B cell (primary cell): Measurements from ENCODE around the gene CABP2. TPM values are rescaled to one million over a fixed set of nuclear protein-coding genes. Genes with fewer than 3 reads are reported as not detected.
"Not testable (repeated sequence)": the region's sequence is repeated elsewhere in the genome, so short reads cannot be mapped to it uniquely, and the experiment has no call there.

Experiments
- ATAC-seq: fragments of 200-7000 bp; cut with Tn5 transposase; one replicate; pipeline ENCODE4 v1.10.0; 2021; ENCODE audit warnings: low read depth, mild to moderate bottlenecking, moderate number of reproducible peaks, moderate library complexity
- CTCF ChIA-PET: fragments of 350-600 bp; sonication (Branson Sonifier 250); formaldehyde crosslinking; loops from one replicate; lab custom pipeline; 2021; ENCODE audit warnings: antibody characterized with exemption, inconsistent platforms; lab: Charles Lee
- POLR2A ChIA-PET: fragments of 350-600 bp; sonication (Branson Sonifier 250); formaldehyde crosslinking; loops from one replicate; lab custom pipeline; 2021; ENCODE audit warnings: antibody characterized with exemption; lab: Charles Lee
- DNase-seq: peaks from one replicate; pipeline ENCODE4 v3.0.0; 2013
- H2AFZ ChIP-seq: 2 replicates; pipeline ENCODE4 v1.6.1; 2012; ENCODE audit warnings: mild to moderate bottlenecking, low read depth, low read length; ENCODE audit not compliant: insufficient read depth, poor library complexity, severe bottlenecking
- H3K27ac ChIP-seq, 2 donors: 1 replicate in 1 of 2; 2 replicates in 1 of 2; pipeline ENCODE4 v1.5.1; 2012 to 2013; ENCODE audit warnings: low read length in 2 of 2, mild to moderate bottlenecking in 2 of 2, moderate library complexity in 1 of 2
- H3K27me3 ChIP-seq, 4 experiments: fragments of 200-600 bp in 1 of 4; sonication (generic) in 1 of 4; replicated peaks in 1 of 4; 1 replicate in 2 of 4; 2 replicates in 2 of 4; pipeline versions ENCODE4 v1.6.1 to v1.7.0; 2013 to 2016; ENCODE audit warnings: low read length in 3 of 4, mild to moderate bottlenecking in 2 of 4, mixed read lengths in 1 of 4, moderate library complexity in 1 of 4; ENCODE audit not compliant: insufficient read depth in 4 of 4, control insufficient read depth in 3 of 4; ENCODE audit errors: control extremely low read depth in 1 of 4
- H3K36me3 ChIP-seq, 2 experiments: replicated peaks in 1 of 2; 1 replicate in 1 of 2; 2 replicates in 1 of 2; pipeline versions ENCODE4 v1.6.1 to v1.7.1; 2013; ENCODE audit warnings: low read length in 1 of 2; ENCODE audit not compliant: insufficient read depth in 2 of 2, control insufficient read depth in 1 of 2; ENCODE audit errors: control extremely low read depth in 1 of 2, extremely low read depth in 1 of 2
- H3K4me1 ChIP-seq, 2 donors: fragments of 200-600 bp in 1 of 2; sonication (generic) in 1 of 2; 1 replicate in 1 of 2; 2 replicates in 1 of 2; pipeline versions ENCODE4 v1.5.1 to v1.6.1; 2013 to 2017; ENCODE audit warnings: low read length in 2 of 2; ENCODE audit not compliant: control insufficient read depth in 2 of 2, insufficient read depth in 2 of 2
- H3K4me2 ChIP-seq: replicated peaks from 2 replicates; pipeline ENCODE3; 2012; ENCODE audit warnings: mild to moderate bottlenecking, low read depth, low read length; ENCODE audit not compliant: poor library complexity, severe bottlenecking
- H3K4me3 ChIP-seq, 5 experiments: fragments of 200-600 bp in 1 of 5; sonication (generic) in 1 of 5; 1 replicate in 3 of 5; 2 replicates in 2 of 5; pipeline versions ENCODE4 v1.5.1 to v1.7.0; 2011 to 2016; ENCODE audit warnings: low read length in 4 of 5, mild to moderate bottlenecking in 4 of 5, low read depth in 2 of 5, control low read depth in 1 of 5, moderate library complexity in 1 of 5; ENCODE audit not compliant: insufficient read depth in 1 of 5; ENCODE audit errors: control extremely low read depth in 1 of 5, extremely low read depth in 1 of 5
- H3K79me2 ChIP-seq: fragments of 200-600 bp; sonication (generic); one replicate; pipeline ENCODE4 v1.6.0; 2016; ENCODE audit warnings: low read length; ENCODE audit not compliant: control insufficient read depth, insufficient read depth
- H3K9ac ChIP-seq: fragments of 200-600 bp; sonication (generic); 2 replicates; pipeline ENCODE4 v1.6.1; 2017; ENCODE audit warnings: mild to moderate bottlenecking, low read length, moderate library complexity
- H3K9me3 ChIP-seq, 3 donors: one replicate each; pipeline versions ENCODE4 v1.6.1 to v1.7.1; 2013; ENCODE audit warnings: low read length in 2 of 3; ENCODE audit not compliant: control insufficient read depth in 2 of 3, insufficient read depth in 1 of 3; ENCODE audit errors: control extremely low read depth in 1 of 3
- H4K20me1 ChIP-seq: 2 replicates; pipeline ENCODE4 v1.6.0; 2012; ENCODE audit warnings: mild to moderate bottlenecking, low read length; ENCODE audit not compliant: insufficient read depth, control insufficient read depth, poor library complexity, severe bottlenecking
- H3K27ac Mint-ChIP-seq: one replicate; pipeline ENCODE4 v1.8.0; 2021; ENCODE audit warnings: mixed read lengths
- H3K27me3 Mint-ChIP-seq: one replicate; pipeline ENCODE4 v1.8.0; 2021; ENCODE audit warnings: mixed read lengths
- H3K4me1 Mint-ChIP-seq: one replicate; pipeline ENCODE4 v1.8.0; 2021; ENCODE audit warnings: mixed read lengths
- H3K4me3 Mint-ChIP-seq: one replicate; pipeline ENCODE4 v1.8.0; 2021; ENCODE audit warnings: mixed read lengths
- H3K9me3 Mint-ChIP-seq: one replicate; pipeline ENCODE4 v1.8.0; 2022; ENCODE audit warnings: mixed read lengths; ENCODE audit not compliant: insufficient read depth
- EZH2 ChIP-seq: IDR thresholded peaks from 2 replicates; pipeline ENCODE4 v1.6.1; 2012; ENCODE audit warnings: borderline replicate concordance, low read depth, mild to moderate bottlenecking, moderate library complexity, low read length; ENCODE audit not compliant: insufficient read depth, poor library complexity, severe bottlenecking
- WGBS: methylation state at CpG from one replicate; pipeline ENCODE4 v1.1.5; 2013; ENCODE audit warnings: missing lambda C conversion rate; ENCODE audit not compliant: insufficient coverage; 5-methylcytosine and 5-hydroxymethylcytosine counted together
- intact Hi-C: fragments of 100-400 bp; cut with micrococcal nuclease; formaldehyde crosslinking; loops from one replicate; pipeline ENCODE4 v1.10.0; 2022
- polyA plus RNA-seq: library from polyadenylated mRNA; depleted of rRNA; stranded (reverse); fragments of >200 nt; gene quantifications from 2 replicates; pipeline ENCODE4 v1.2.3, GENCODE V29; 2012
- total RNA-seq, 2 donors: library from RNA; stranded (reverse); fragments of 120-200 nt in 1 of 2; gene quantifications; 1 replicate in 1 of 2; 2 replicates in 1 of 2; pipeline versions ENCODE4 v1.2.3 to v1.2.4, GENCODE V29; 2013 to 2022
- TF ChIP-seq, protein P1 (sequence below): fragments of 200-600 bp; IDR thresholded peaks from one replicate; pipeline ENCODE4 v1.8.0; 2022; ENCODE audit warnings: antibody characterized with exemption, mild to moderate bottlenecking

Gene CABP2
- total and polyA plus RNA-seq, 2 donors (not counting 1 experiment from before 2014, with no cell fraction given), result not detected

- no peak for ATAC-seq
- Histone ChIP-seq H3K9ac (no peak overlapping the region), H3K36me3 (peaks cover 0 to 51% of the 10 kb centered on the region in 2 experiments), H3K79me2 (peaks cover 64% of the 10 kb centered on the region), H3K4me3 (peak overlapping the region in 1 of 5 experiments; percentile 4), H3K4me2 (peak overlapping the region; percentile 89), H2AFZ (no peak overlapping the region), H3K9me3 (no peaks in the 10 kb centered on the region), H3K27ac (peak overlapping the region; percentile 42 to 65), H3K4me1 (peaks cover 38 to 58% of the 10 kb centered on the region in 2 donors), H4K20me1 (peaks cover 69% of the 10 kb centered on the region), H3K27me3 (no peaks in the 10 kb centered on the region)
- peak overlapping the region; percentile 76 for H3K4me3 Mint-ChIP-seq
- TF ChIP-seq, protein P1, sequence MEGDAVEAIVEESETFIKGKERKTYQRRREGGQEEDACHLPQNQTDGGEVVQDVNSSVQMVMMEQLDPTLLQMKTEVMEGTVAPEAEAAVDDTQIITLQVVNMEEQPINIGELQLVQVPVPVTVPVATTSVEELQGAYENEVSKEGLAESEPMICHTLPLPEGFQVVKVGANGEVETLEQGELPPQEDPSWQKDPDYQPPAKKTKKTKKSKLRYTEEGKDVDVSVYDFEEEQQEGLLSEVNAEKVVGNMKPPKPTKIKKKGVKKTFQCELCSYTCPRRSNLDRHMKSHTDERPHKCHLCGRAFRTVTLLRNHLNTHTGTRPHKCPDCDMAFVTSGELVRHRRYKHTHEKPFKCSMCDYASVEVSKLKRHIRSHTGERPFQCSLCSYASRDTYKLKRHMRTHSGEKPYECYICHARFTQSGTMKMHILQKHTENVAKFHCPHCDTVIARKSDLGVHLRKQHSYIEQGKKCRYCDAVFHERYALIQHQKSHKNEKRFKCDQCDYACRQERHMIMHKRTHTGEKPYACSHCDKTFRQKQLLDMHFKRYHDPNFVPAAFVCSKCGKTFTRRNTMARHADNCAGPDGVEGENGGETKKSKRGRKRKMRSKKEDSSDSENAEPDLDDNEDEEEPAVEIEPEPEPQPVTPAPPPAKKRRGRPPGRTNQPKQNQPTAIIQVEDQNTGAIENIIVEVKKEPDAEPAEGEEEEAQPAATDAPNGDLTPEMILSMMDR, result no peak
- TF ChIP-seq EZH2, result no peak
- no peaks in the 10 kb centered on the region for H3K9me3 Mint-ChIP-seq
- 59% methylated on average over 16 of the region's 20 CpGs for WGBS
- H3K27me3 Mint-ChIP-seq, result no peaks in the 10 kb centered on the region
- POLR2A ChIA-PET, result interaction anchor here (0.6 to 4.9 kb wide), 11 partner anchors 18 to 113 kb away, joined by 3 to 53 read pairs (median 4); partner anchors contain the start of genes CLCF1, PITPNM1, PTPRCAP and RAD9A
- peak; percentile 70 for DNase-seq
- peaks cover 58% of the 10 kb centered on the region for H3K4me1 Mint-ChIP-seq
- CTCF ChIA-PET, result interaction anchor here (0.6 to 2.1 kb wide), 5 partner anchors 19 to 134 kb away, joined by 3 to 7 read pairs (median 4); partner anchors contain the start of genes POLD4, PPP1CA and PTPRCAP
- intact Hi-C loops, result no loop called here
- peak overlapping the region; percentile 92 for H3K27ac Mint-ChIP-seq
Measured at GRCh38 chr11:67486481-67487195, 36.6 kb downstream of the CABP2 start.

GRCh38 chr11:67485873-67486361 lies 37.3 kb downstream of the CABP2 start:
- H3K9me3 ChIP-seq, ATAC-seq, H2AFZ ChIP-seq, intact Hi-C loops, H3K9ac ChIP-seq, H3K27me3 Mint-ChIP-seq, H3K9me3 Mint-ChIP-seq, H3K27me3 ChIP-seq: not testable (repeated sequence)
- DNase-seq, result peak; percentile 65
- ChIA-PET POLR2A (interaction anchor here (0.7 to 4.9 kb wide), 11 partner anchors 17 to 124 kb away, joined by 3 to 53 read pairs (median 6); partner anchors contain the start of genes PITPNM1, PTPRCAP, RAD9A and TMEM134), CTCF (interaction anchor here (0.6 to 4.0 kb wide), 6 partner anchors 18 to 133 kb away, joined by 3 to 19 read pairs (median 6); partner anchors contain the start of genes PITPNM1, POLD4, PPP1CA and PTPRCAP)
- H3K4me1 ChIP-seq, result peaks cover 38 to 58% of the 10 kb centered on the region in 2 donors
- peak overlapping the region; percentile 89 for H3K4me2 ChIP-seq
- peak overlapping the region; percentile 42 to 65 for H3K27ac ChIP-seq
- WGBS, result 65% methylated on average over 6 of the region's 7 CpGs
- peaks cover 64% of the 10 kb centered on the region for H3K79me2 ChIP-seq
- peak overlapping the region in 1 of 5 experiments; percentile 4 for H3K4me3 ChIP-seq
- Mint-ChIP-seq H3K27ac (peak overlapping the region; percentile 92), H3K4me1 (peaks cover 58% of the 10 kb centered on the region), H3K4me3 (peak overlapping the region; percentile 76)
- H4K20me1 ChIP-seq, result peaks cover 63% of the 10 kb centered on the region
- peaks cover 0 to 44% of the 10 kb centered on the region in 2 experiments for H3K36me3 ChIP-seq
